Skin epidermis (tissue), 12 donors: ENCODE results near the gene POLA2.
"Not testable (repeated sequence)": the region's sequence is repeated elsewhere in the genome, so short reads cannot be mapped to it uniquely, and the experiment has no call there.

ENCODE experiments used
- H3K27ac ChIP-seq, 21 experiments: fragments of 200-600 bp; sonication (generic) in 11 of 21; one replicate each; pipeline ENCODE4 v1.5.0; 2020; ENCODE audit warnings: mild to moderate bottlenecking in 3 of 21, inconsistent platforms in 2 of 21, moderate library complexity in 2 of 21
- H3K4me3 ChIP-seq, 7 experiments: fragments of 200-600 bp; sonication (generic) in 2 of 7; one replicate each; pipeline ENCODE4 v1.5.0; 2020; ENCODE audit warnings: inconsistent platforms in 2 of 7, mild to moderate bottlenecking in 2 of 7, moderate library complexity in 1 of 7

POLA2 gene

DNA sequence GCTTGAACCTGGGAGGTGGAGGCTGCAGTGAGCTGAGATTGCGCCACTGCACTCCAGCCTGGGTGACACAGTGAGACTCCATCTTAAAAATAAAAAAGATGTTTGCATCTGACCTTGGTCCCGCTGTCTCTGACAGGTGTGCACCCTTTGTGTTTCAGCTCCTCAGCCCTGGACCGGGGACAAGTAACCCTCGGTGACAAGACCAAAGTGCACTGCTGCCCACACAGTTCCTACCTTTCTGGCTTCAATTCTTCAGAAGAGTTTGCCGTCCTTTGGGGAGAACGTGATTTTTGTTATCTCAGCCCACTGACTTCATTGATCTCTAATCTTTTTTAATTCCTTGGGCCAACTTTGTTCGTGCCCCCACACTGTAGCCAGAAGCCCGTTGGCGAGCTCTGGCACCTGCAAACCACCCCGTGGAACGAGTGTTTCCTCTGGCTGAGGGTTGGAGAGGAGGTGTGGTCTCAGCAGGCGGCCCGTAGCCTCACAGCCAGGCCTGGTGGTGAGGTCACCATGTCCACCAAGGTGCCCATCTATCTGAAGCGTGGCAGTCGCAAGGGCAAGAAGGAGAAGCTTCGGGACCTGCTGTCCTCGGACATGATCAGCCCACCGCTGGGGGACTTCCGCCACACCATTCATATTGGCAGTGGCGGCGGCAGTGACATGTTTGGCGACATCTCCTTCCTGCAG lies 58.8 kb downstream of the POLA2 start:
- Histone ChIP-seq H3K4me3 (no peak overlapping the region), H3K27ac (peak overlapping the region in 1 of 21 experiments; percentile 38)

- Histone ChIP-seq H3K4me3 (no peak overlapping the region), H3K27ac (peak overlapping the region in 2 of 21 experiments; percentile 0 to 38)
These were observed 59.3 kb downstream of the POLA2 start for GRCh38 chr11:65321076-65321475.

DNA sequence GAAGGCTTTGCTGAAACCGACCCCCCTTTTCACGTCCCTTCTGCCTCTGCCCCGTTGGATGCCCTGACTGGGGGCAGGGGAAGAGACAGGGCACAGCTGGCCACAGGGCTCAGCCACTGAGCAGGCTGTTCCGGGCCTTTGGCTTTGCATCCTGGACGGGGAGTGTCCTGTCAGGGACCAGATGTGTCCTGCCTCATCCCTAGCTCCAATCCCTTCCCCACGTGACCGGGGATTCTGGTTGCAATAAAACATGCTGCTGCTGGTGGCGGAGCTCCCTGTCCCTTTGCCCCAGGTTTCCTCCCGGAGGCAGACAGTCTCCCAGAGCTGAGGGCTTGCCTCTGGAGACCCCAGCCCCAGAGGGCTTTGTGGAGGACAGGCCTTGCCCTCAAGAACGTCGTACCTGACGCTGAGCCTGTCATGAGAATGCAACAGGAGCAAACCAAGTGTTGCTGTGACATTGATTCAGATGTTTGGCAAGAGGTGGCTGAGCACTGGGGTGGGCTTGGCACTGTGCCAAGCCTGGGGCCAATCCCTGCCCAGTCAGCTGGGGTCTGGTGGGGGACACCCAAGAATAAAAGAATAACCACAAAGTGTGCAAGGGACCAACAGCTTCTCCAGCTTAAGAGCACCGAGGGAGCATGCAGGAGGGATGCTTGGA lies 60.2 kb downstream of the POLA2 start:
- Histone ChIP-seq H3K27ac (peak overlapping the region in 2 of 21 experiments; percentile 0 to 2), H3K4me3 (no peak overlapping the region)

GRCh38 chr11:65323813-65324212 lies 62.1 kb downstream of the POLA2 start:
- no peak overlapping the region for H3K27ac ChIP-seq

GRCh38 chr11:65325435-65325834 lies 63.7 kb downstream of the POLA2 start:
- no peak overlapping the region for H3K27ac ChIP-seq

More at GRCh38 chr11:65323813-65324212, 62.1 kb downstream of the POLA2 start:
- no peak overlapping the region for H3K4me3 ChIP-seq

GRCh38 chr11:65327021-65327420 lies 65.3 kb downstream of the POLA2 start:
- no peak overlapping the region for H3K4me3 ChIP-seq
- H3K27ac ChIP-seq = no peak overlapping the region

More at GRCh38 chr11:65325435-65325834, 63.7 kb downstream of the POLA2 start:
- no peak overlapping the region for H3K4me3 ChIP-seq

DNA sequence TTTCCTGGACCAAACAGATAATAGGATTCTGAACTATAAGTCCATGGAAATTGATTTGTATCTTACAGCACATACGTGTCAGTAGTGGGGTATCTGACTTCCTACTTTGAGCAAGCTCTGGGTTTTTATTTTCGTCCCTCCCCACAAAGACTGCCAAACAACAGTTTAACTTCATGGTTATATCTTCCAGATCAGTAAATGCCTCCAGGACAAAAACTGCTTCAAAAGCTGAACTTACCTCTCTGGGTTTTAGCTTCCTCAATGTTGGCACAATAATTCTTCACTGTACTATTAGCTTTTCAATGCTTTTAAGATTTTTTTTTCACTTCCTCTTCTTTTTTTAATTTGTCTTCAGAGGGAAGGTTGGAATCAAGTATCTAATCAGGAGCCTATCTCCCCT lies 67.7 kb downstream of the POLA2 start:
- peak overlapping the region in 4 of 21 experiments; percentile 4 to 34 (median 20) for H3K27ac ChIP-seq

DNA sequence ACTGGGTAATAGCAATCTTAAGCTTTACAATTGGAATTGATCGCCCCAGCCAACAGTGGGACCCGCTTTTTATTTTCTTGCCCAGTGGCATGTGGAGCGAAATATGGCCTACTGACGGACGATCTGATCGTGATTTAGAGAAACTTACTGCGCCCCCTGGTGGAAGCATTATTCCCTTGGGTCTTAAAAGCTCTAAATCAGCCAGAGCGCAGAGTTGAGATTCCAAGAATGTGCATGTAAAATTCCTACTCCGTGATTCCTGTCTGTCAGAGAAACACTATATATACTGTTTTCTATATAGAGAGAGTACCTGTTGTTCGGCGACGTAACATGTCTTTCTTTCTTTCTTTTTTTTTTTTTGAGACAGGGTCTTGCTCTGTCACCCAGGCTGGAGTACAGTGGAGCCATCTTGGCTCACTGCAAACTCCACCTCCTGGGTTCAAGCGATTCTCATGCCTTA lies 68.2 kb downstream of the POLA2 start:
- H3K27ac ChIP-seq = peak overlapping the region in 4 of 21 experiments; percentile 4 to 34 (median 20)
- H3K4me3 ChIP-seq = no peak overlapping the region

More for the DNA sequence above, 67.7 kb downstream of the POLA2 start:
- H3K4me3 ChIP-seq = no peak overlapping the region

GRCh38 chr11:65330544-65330943 lies 68.8 kb downstream of the POLA2 start:
- no peak overlapping the region for H3K4me3 ChIP-seq
- H3K27ac ChIP-seq = no peak overlapping the region

DNA sequence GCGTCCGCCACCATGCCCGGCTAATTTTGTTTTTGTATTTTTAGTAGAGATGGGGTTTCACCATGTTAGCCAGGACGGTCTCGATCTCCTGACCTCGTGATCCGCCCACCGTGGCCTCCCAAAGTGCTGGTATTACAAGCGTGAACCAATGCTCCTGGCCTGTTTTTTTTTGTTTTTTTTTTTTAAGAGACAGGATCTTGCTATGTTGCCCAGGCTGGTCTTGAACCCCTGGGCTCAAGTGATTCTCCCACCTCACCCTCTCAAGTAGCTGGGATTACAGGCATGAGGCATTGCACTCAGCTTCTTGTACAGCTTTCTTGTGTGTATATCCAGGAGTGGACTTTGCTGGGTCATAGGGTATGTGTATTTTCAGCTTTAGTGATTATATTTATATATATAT lies 70.8 kb downstream of the POLA2 start:
- H3K27ac ChIP-seq, H3K4me3 ChIP-seq: not testable (repeated sequence)

DNA sequence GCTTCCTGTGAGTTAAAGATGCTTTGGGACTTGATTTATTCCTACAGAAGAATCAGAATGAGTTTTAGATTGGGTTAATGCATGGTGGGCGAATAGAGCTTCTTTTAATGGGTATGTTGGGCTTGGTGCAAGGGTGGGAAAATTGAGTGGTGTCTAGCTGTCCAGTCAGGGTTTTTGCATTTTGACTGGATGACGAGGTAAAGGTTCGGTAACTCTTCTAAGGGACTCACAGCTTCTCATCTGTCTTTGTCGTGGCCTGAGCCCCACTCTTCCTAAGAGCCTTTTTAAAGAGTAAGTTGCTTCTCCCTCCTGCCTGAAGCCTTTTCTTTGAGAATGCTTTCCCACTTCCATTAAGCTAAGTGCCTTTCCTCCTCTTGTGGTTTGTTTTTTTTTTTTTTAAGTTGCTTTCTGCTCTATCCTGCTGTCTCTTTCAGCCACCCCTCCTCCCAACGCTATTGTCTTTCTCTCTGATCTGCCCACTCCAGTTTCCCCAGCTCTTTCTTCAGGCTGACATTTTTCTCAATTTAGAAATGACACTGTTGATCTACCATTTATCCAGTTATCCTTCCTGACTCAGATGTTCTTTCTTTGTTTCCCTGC lies 73.0 kb downstream of the POLA2 start:
- peak overlapping the region in 15 of 21 experiments; percentile 83 to 95 (median 90) for H3K27ac ChIP-seq
- H3K4me3 ChIP-seq = peak overlapping the region; percentile 54 to 97 (median 78)

- H3K27ac ChIP-seq = no peak overlapping the region
- no peak overlapping the region for H3K4me3 ChIP-seq
These were observed 76.9 kb downstream of the POLA2 start for GRCh38 chr11:65338676-65339075.

DNA sequence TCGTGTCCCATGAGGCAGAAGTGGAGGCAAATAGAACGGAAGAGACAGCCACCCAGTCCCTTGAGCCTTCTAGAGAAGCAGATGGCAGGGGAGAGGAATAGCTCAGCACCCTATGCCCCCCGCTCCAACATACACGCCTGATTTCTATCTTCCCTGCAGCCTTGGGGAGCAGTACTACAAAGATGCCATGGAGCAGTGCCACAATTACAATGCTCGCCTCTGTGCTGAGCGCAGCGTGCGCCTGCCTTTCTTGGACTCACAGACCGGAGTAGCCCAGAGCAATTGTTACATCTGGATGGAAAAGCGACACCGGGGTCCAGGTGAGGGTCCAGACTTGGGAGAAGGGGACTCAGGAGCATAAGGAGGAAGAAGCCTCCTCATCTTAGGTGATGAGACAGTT lies 78.5 kb downstream of the POLA2 start:
- no peak overlapping the region for H3K4me3 ChIP-seq

GRCh38 chr11:65341856-65342255 lies 80.1 kb downstream of the POLA2 start:
- no peak overlapping the region for H3K27ac ChIP-seq
- no peak overlapping the region for H3K4me3 ChIP-seq

More for the DNA sequence above, 78.5 kb downstream of the POLA2 start:
- H3K27ac ChIP-seq = no peak overlapping the region
